Bronchial epithelial cell (primary cell): Measurements from ENCODE around the gene CCDC80. TPM values are rescaled to one million over a fixed set of nuclear protein-coding genes. Genes with fewer than 3 reads are reported as not detected.

Source experiments
- DNase-seq: peaks from one replicate; pipeline ENCODE4 v3.0.0-alpha.2; 2010; ENCODE audit warnings: low read depth
- FAIRE-seq: peaks from 2 replicates; lab custom pipeline; 2011; peaks lifted over from hg19 to GRCh38; lab: Jason Lieb, UNC
- H3K27me3 ChIP-seq: 2 replicates; pipeline ENCODE4 v1.5.1; 2011; ENCODE audit warnings: low read length; ENCODE audit not compliant: control insufficient read depth, insufficient read depth
- H3K36me3 ChIP-seq: 2 replicates; pipeline ENCODE4 v1.5.1; 2011; ENCODE audit warnings: low read length; ENCODE audit not compliant: control insufficient read depth, insufficient read depth
- H3K4me3 ChIP-seq: 2 replicates; pipeline ENCODE4 v1.5.1; 2011; ENCODE audit warnings: mild to moderate bottlenecking, low read depth, low read length, control low read depth
- CTCF ChIP-seq: IDR thresholded peaks from 2 replicates; pipeline ENCODE4 v1.5.1; 2011; ENCODE audit warnings: mild to moderate bottlenecking, moderate library complexity, low read length, control low read depth, inconsistent platforms; ENCODE audit not compliant: insufficient read depth, severe bottlenecking
- total RNA-seq: library from RNA; depleted of rRNA; stranded (reverse); fragments of >200 nt; gene quantifications from 2 replicates; pipeline ENCODE4 v1.2.1, GENCODE V29; 2014

CCDC80 gene
- total RNA-seq, 1 donor from 2014 or later = 8.2 TPM

DNA sequence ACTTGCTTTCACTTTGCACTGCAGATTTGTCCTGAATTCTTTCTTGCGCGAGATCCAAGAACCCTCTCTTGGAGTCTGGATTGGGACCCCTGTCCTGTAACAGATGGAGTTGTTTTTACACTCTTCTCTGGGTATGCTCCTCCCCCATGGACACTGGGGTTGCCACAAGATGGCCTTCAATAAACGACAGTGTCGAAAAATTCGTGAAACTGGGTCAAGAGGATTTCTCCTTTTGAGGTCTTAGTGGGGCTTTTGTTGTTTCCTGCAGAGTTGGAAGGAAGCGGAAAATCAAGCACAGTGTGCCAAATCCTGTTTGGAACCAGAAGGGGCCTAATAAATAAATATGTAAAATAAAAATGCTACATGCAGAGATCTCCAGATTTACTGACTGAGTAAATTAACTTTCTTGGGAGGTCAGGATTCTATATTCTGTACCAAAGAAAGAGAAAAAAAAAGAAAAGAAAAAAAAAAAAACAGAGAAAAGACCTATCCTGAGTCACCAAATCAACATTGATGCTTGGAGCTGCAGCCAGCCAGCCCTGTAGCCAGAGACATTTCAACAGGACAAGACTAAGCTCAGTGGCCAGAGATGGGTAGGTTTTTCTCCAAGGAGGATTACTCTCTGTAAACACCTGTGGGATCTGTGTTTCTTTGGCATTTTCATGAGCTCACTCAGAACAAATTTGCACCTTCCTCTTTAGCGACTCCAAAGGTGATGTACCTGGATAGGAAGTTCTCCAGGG lies 24.8 kb downstream of the CCDC80 start:
- DNase-seq = no peak
- H3K27me3 ChIP-seq = no peaks in the 10 kb centered on the region
- H3K36me3 ChIP-seq = no peaks in the 10 kb centered on the region
- TF ChIP-seq CTCF = no peak
- H3K4me3 ChIP-seq = no peak overlapping the region
- no peak for FAIRE-seq

DNA sequence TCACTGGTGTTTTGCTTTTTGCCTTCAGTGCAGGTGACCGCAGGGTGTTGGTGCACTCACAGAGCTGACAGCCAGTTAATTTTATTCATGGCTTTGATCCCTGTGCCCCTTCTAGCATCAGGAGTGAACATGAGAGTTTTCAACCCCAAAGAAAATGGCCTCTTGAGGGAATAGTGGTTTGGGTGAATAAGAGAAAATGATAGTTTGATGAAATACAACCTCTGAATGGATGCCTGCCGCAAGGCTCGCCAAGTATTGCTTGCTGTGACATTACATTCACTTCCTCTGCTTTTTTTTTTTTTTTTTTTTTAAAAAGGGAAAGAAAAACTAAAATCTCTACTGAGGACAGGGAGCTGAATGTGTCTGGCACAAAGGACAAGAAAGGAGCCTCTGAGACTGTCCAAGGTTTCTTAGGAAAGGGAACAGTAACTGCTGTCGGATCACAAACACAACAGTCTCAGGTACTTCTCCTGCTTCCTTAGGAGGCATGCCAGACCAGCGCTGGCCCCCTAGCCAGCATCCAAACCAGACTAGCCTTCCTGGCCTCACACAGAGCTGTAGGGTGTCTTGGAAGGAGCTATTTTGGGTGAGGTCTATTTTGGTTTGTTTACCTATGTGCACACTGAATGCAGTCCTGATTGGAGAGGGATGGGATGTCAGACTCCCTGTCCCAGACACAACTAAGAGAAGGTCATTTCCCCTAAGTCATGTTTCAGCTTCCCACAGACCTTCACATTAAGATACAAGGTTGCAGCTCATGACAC lies 29.0 kb downstream of the CCDC80 start:
- Histone ChIP-seq H3K27me3 (no peaks in the 10 kb centered on the region), H3K36me3 (no peaks in the 10 kb centered on the region), H3K4me3 (no peak overlapping the region)
- DNase-seq (no peak), FAIRE-seq (no peak)
- TF ChIP-seq CTCF = no peak

- H3K36me3 ChIP-seq = no peaks in the 10 kb centered on the region
- no peak for TF ChIP-seq CTCF
- no peaks in the 10 kb centered on the region for H3K27me3 ChIP-seq
- DNase-seq (no peak), FAIRE-seq (no peak)
- no peak overlapping the region for H3K4me3 ChIP-seq
These were observed 30.8 kb downstream of the CCDC80 start for GRCh38 chr3:112610121-112610520.

DNA sequence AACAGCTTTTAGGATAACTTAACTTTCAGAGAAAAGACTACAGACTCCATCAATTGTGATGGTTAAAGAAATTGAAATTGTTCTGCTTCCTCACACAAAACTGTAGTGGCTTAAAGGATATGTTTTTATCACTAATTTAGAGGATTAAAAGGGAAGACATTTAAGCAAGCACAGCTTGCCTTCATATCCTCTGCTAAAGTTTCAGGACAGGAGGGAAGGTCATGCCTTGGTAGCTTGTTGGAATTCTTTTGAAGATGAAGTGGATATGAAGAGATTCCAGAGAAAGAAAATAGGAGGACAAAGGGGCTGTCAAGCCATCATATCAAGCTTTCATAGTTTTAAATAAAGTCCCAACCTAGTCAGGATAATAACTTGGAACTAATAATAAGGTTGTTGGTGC lies 33.1 kb downstream of the CCDC80 start:
- Histone ChIP-seq H3K4me3 (no peak overlapping the region), H3K36me3 (no peaks in the 10 kb centered on the region), H3K27me3 (no peaks in the 10 kb centered on the region)
- no peak for DNase-seq
- no peak for TF ChIP-seq CTCF
- FAIRE-seq = no peak

GRCh38 chr3:112606098-112606497 lies 34.8 kb downstream of the CCDC80 start:
- Histone ChIP-seq H3K27me3 (no peaks in the 10 kb centered on the region), H3K4me3 (no peak overlapping the region), H3K36me3 (no peaks in the 10 kb centered on the region)
- FAIRE-seq = no peak
- no peak for DNase-seq
- no peak for TF ChIP-seq CTCF
